Progenitor cell of endocrine pancreas (in vitro differentiated cells): ENCODE data around the gene MRPL21. TPM values are rescaled to one million over a fixed set of nuclear protein-coding genes. Genes with fewer than 3 reads are reported as not detected.

Experiments used
- DNase-seq: peaks from one replicate; pipeline ENCODE4 v3.0.0; 2021; ENCODE audit warnings: low spot score; ENCODE audit not compliant: unreplicated experiment
- H3K27ac Mint-ChIP-seq: 2 replicates; pipeline ENCODE4 v1.8.0; 2021; ENCODE audit warnings: mild to moderate bottlenecking, moderate library complexity, mixed read lengths
- H3K27me3 Mint-ChIP-seq: 2 replicates; pipeline ENCODE4 v1.8.0; 2021; ENCODE audit warnings: mixed read lengths
- H3K36me3 Mint-ChIP-seq: 2 replicates; pipeline ENCODE4 v1.8.0; 2022; ENCODE audit warnings: mixed read lengths; ENCODE audit not compliant: insufficient read depth
- H3K4me1 Mint-ChIP-seq: 2 replicates; pipeline ENCODE4 v1.8.0; 2021; ENCODE audit warnings: low read depth, mixed read lengths
- H3K4me3 Mint-ChIP-seq: 2 replicates; pipeline ENCODE4 v1.8.0; 2021; ENCODE audit warnings: low read depth, mild to moderate bottlenecking, moderate library complexity, mixed read lengths
- H3K9me3 Mint-ChIP-seq: 2 replicates; pipeline ENCODE4 v1.8.0; 2021; ENCODE audit warnings: low read depth, mixed read lengths
- CTCF ChIP-seq: fragments of 200-600 bp; sonication (generic); IDR thresholded peaks from one replicate; pipeline ENCODE4 v1.5.0; 2021; ENCODE audit warnings: antibody characterized with exemption, mild to moderate bottlenecking; ENCODE audit not compliant: unreplicated experiment
- long read RNA-seq: library from polyadenylated mRNA; unstranded; transcript quantifications from one replicate; pipeline ENCODE4 v2.0.0, GENCODE V29; 2020
- total RNA-seq: library from RNA; stranded (reverse); gene quantifications from 2 replicates; pipeline ENCODE4 v1.2.1, GENCODE V29; 2021

MRPL21 gene
- 51.4 and 54.0 TPM in 2 replicates for total RNA-seq
- long read RNA-seq, transcript MRPL21-201 (7 exons, 683 nt), result major isoform, 9 of 12 reads
- long read RNA-seq, partial matches to known transcripts, result 1 of 12 reads
- long read RNA-seq, other reads (novel, unspliced or antisense), result 1 of 12 reads

GRCh38 chr11:68903288-68904247, at the start of gene MRPL21, which contains the start of gene IGHMBP2:
MRPL21 (minus strand) TSS chr11:68903832; CDS start chr11:68903810, 22 bp downstream.
IGHMBP2 (plus strand) TSS chr11:68903891; CDS start chr11:68903953, 62 bp downstream.
- no peak for TF ChIP-seq CTCF
- DNase-seq, result peak; percentile 77
- Mint-ChIP-seq H3K36me3 (peaks cover 10% of the 10 kb centered on the region), H3K4me3 (peak within 1 kb of the TSS; percentile 92), H3K27me3 (no peaks in the 10 kb centered on the region), H3K4me1 (peaks cover 24% of the 10 kb centered on the region), H3K27ac (peak within 1 kb of the TSS; percentile 96), H3K9me3 (no peaks in the 10 kb centered on the region)

- Mint-ChIP-seq H3K4me3 (no peak overlapping the region), H3K4me1 (peaks cover 2% of the 10 kb centered on the region), H3K27me3 (peaks cover 10% of the 10 kb centered on the region), H3K9me3 (no peaks in the 10 kb centered on the region), H3K27ac (no peak overlapping the region), H3K36me3 (no peaks in the 10 kb centered on the region)
- TF ChIP-seq CTCF, result no peak
- no peak for DNase-seq
Measured at GRCh38 chr11:68950762-68951161, 47.1 kb upstream of the MRPL21 start.

GRCh38 chr11:68950270-68950669, 46.6 kb upstream of the MRPL21 start:
- peak; percentile 38 for TF ChIP-seq CTCF
- H3K27ac Mint-ChIP-seq, result no peak overlapping the region
- no peak for DNase-seq
- H3K4me1 Mint-ChIP-seq, result peaks cover 2% of the 10 kb centered on the region
- no peaks in the 10 kb centered on the region for H3K36me3 Mint-ChIP-seq
- H3K4me3 Mint-ChIP-seq, result no peak overlapping the region
- H3K27me3 Mint-ChIP-seq, result peaks cover 9% of the 10 kb centered on the region
- no peaks in the 10 kb centered on the region for H3K9me3 Mint-ChIP-seq

- TF ChIP-seq CTCF, result no peak
- H3K36me3 Mint-ChIP-seq, result no peaks in the 10 kb centered on the region
- no peaks in the 10 kb centered on the region for H3K9me3 Mint-ChIP-seq
- no peak for DNase-seq
- H3K27me3 Mint-ChIP-seq, result peaks cover 8% of the 10 kb centered on the region
- no peak overlapping the region for H3K27ac Mint-ChIP-seq
- H3K4me3 Mint-ChIP-seq, result no peak overlapping the region
- peaks cover 2% of the 10 kb centered on the region for H3K4me1 Mint-ChIP-seq
Measured at GRCh38 chr11:68948935-68949334, 45.3 kb upstream of the MRPL21 start.

- H3K4me1 Mint-ChIP-seq, result peaks cover 2% of the 10 kb centered on the region
- no peak for DNase-seq
- no peak overlapping the region for H3K4me3 Mint-ChIP-seq
- no peak for TF ChIP-seq CTCF
- H3K36me3 Mint-ChIP-seq, result no peaks in the 10 kb centered on the region
- peaks cover 8% of the 10 kb centered on the region for H3K27me3 Mint-ChIP-seq
- H3K9me3 Mint-ChIP-seq, result no peaks in the 10 kb centered on the region
- H3K27ac Mint-ChIP-seq, result no peak overlapping the region
Measured at GRCh38 chr11:68948496-68948895, 44.9 kb upstream of the MRPL21 start.
